ENCODE results near the gene TRPM3.

TRPM3 gene

DNA sequence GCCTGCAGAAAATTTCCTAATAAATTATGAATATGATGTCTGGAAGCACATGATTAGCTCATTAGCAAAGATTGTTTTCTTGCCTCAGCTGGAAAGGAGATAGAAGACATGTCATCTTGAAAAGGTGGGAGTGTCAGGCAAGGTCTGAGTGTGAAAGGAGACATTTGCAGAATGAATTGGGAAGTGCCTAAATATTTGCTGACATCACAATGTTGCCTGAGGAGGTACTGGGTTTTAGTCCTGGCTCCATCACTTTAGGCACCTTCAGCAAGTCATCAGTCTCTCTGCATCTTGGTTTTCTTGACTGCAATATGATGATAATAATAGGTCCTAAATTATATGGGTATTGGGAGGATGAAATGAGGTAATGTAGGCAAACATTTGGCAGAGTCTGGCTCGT lies 140.1 kb downstream of the TRPM3 start:
- H3K36me3 ChIP-seq (replicated peaks; ENCODE audit: insufficient read depth, low read length) = no peaks in the 10 kb centered on the region
- no peak for DNase-seq
- H3K9me2 ChIP-seq (replicated peaks; ENCODE audit: insufficient read depth, low read length) = no peaks in the 10 kb centered on the region
- H3K9ac ChIP-seq (ENCODE audit: low read length) = no peak overlapping the region
- no peak for TF ChIP-seq EZH2phosphoT487 (IDR thresholded peaks at IDR 0.05; ENCODE audit: low read length)
- TF ChIP-seq CTCF (IDR thresholded peaks at IDR 0.05; ENCODE audit: low read length) = no peak
- no peak for TF ChIP-seq EZH2 (optimal IDR thresholded peaks at IDR 0.05; ENCODE audit: low read depth, low read length)
- H3K27ac ChIP-seq (ENCODE audit: low read length) = no peak overlapping the region
- no peaks in the 10 kb centered on the region for H3K27me3 ChIP-seq (replicated peaks; ENCODE audit: insufficient read depth, low read length)
- no peak overlapping the region for H2AFZ ChIP-seq (ENCODE audit: low read length)
- no peaks in the 10 kb centered on the region for H3K4me1 ChIP-seq (ENCODE audit: low read length)
- no peaks in the 10 kb centered on the region for H3K79me2 ChIP-seq (ENCODE audit: low read length)
- H3K4me2 ChIP-seq (ENCODE audit: low read depth, low read length) = no peak overlapping the region
- no peaks in the 10 kb centered on the region for H3K9me3 ChIP-seq (replicated peaks; ENCODE audit: insufficient read depth, low read length)
- no peak overlapping the region for H3K4me3 ChIP-seq (ENCODE audit: low read length)
- no peaks in the 10 kb centered on the region for H4K20me1 ChIP-seq (ENCODE audit: insufficient read depth, low read length)
- H3F3A ChIP-seq (ENCODE audit: insufficient read depth, low read length) = no peaks in the 10 kb centered on the region

GRCh38 chr9:70979966-70980365 lies 141.5 kb downstream of the TRPM3 start:
- DNase-seq = no peak
- TF ChIP-seq CTCF (IDR thresholded peaks at IDR 0.05; ENCODE audit: low read length) (no peak), EZH2phosphoT487 (IDR thresholded peaks at IDR 0.05; ENCODE audit: low read length) (no peak), EZH2 (optimal IDR thresholded peaks at IDR 0.05; ENCODE audit: low read depth, low read length) (no peak)
- H3K9me2 ChIP-seq (replicated peaks; ENCODE audit: insufficient read depth, low read length) = no peaks in the 10 kb centered on the region
- H3K27ac ChIP-seq (ENCODE audit: low read length) = no peak overlapping the region
- no peaks in the 10 kb centered on the region for H3F3A ChIP-seq (ENCODE audit: insufficient read depth, low read length)
- H3K4me2 ChIP-seq (ENCODE audit: low read depth, low read length) = no peak overlapping the region
- H3K9ac ChIP-seq (ENCODE audit: low read length) = no peak overlapping the region
- H2AFZ ChIP-seq (ENCODE audit: low read length) = no peak overlapping the region
- H3K9me3 ChIP-seq (replicated peaks; ENCODE audit: insufficient read depth, low read length) = no peaks in the 10 kb centered on the region
- H4K20me1 ChIP-seq (ENCODE audit: insufficient read depth, low read length) = no peaks in the 10 kb centered on the region
- no peaks in the 10 kb centered on the region for H3K27me3 ChIP-seq (replicated peaks; ENCODE audit: insufficient read depth, low read length)
- H3K4me1 ChIP-seq (ENCODE audit: low read length) = no peaks in the 10 kb centered on the region
- H3K36me3 ChIP-seq (replicated peaks; ENCODE audit: insufficient read depth, low read length) = no peaks in the 10 kb centered on the region
- no peak overlapping the region for H3K4me3 ChIP-seq (ENCODE audit: low read length)
- no peaks in the 10 kb centered on the region for H3K79me2 ChIP-seq (ENCODE audit: low read length)

DNA sequence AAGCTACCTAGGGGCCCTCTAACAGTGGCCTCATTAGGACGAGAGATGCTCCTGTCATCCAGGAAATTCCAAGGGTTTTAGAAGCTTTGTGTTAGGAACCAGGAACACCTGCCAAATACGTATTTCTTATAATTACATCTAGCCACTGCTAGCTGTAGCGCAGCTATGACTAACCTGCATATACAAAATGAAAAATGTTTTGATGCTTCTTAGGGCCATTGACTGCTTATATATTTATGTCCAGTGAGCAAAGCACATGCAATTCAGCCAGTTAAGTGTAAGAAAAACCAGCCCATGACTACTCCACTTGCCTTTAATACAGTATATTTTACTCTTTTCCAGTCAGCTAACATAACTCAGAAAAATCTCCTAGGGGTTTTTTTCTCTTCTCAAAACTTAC lies 143.3 kb downstream of the TRPM3 start:
- no peak overlapping the region for H2AFZ ChIP-seq (ENCODE audit: low read length)
- H3K9me2 ChIP-seq (replicated peaks; ENCODE audit: insufficient read depth, low read length) = no peaks in the 10 kb centered on the region
- DNase-seq = no peak
- H4K20me1 ChIP-seq (ENCODE audit: insufficient read depth, low read length) = no peaks in the 10 kb centered on the region
- H3F3A ChIP-seq (ENCODE audit: insufficient read depth, low read length) = no peaks in the 10 kb centered on the region
- no peak overlapping the region for H3K4me3 ChIP-seq (ENCODE audit: low read length)
- TF ChIP-seq CTCF (IDR thresholded peaks at IDR 0.05; ENCODE audit: low read length) (no peak), EZH2phosphoT487 (IDR thresholded peaks at IDR 0.05; ENCODE audit: low read length) (no peak), EZH2 (optimal IDR thresholded peaks at IDR 0.05; ENCODE audit: low read depth, low read length) (no peak)
- no peak overlapping the region for H3K9ac ChIP-seq (ENCODE audit: low read length)
- H3K27me3 ChIP-seq (replicated peaks; ENCODE audit: insufficient read depth, low read length) = no peaks in the 10 kb centered on the region
- H3K4me1 ChIP-seq (ENCODE audit: low read length) = no peaks in the 10 kb centered on the region
- no peaks in the 10 kb centered on the region for H3K9me3 ChIP-seq (replicated peaks; ENCODE audit: insufficient read depth, low read length)
- no peaks in the 10 kb centered on the region; the same call in 1 of the 2 replicates for H3K36me3 ChIP-seq (replicated peaks; ENCODE audit: insufficient read depth, low read length)
- no peak overlapping the region for H3K4me2 ChIP-seq (ENCODE audit: low read depth, low read length)
- no peak overlapping the region for H3K27ac ChIP-seq (ENCODE audit: low read length)
- no peaks in the 10 kb centered on the region for H3K79me2 ChIP-seq (ENCODE audit: low read length)
